Activated gamma-delta T cell treated with Interleukin-2 at 50 U/mL for 16 hours (primary cell): Measurements from ENCODE around the gene ERMN.
"Not testable (repeated sequence)": the region's sequence is repeated elsewhere in the genome, so short reads cannot be mapped to it uniquely, and the experiment has no call there.

Experiments
- DNase-seq: peaks from one replicate; pipeline ENCODE4 v3.0.0-alpha.2; 2020

ERMN gene

GRCh38 chr2:157325786-157326185 is at the start of gene ERMN:
TSS of gene ERMN (minus strand) at chr2:157325824. CDS start at chr2:157325642, 182 bp downstream.
- DNase-seq: no peak

- no peak for DNase-seq
Measured at GRCh38 chr2:157375384-157375783, 49.8 kb upstream of the ERMN start.

- DNase-seq: not testable (repeated sequence)
Measured at GRCh38 chr2:157368508-157368907, 42.9 kb upstream of the ERMN start.

GRCh38 chr2:157367704-157368103 is 42.1 kb upstream of the ERMN start:
- no peak for DNase-seq

- DNase-seq: no peak
Measured at GRCh38 chr2:157364257-157364974, 38.8 kb upstream of the ERMN start.

- no peak for DNase-seq
Measured at GRCh38 chr2:157363612-157364101, 38.0 kb upstream of the ERMN start.

GRCh38 chr2:157362627-157363026 is 37.0 kb upstream of the ERMN start:
- DNase-seq: no peak

- DNase-seq: no peak
Measured at GRCh38 chr2:157361526-157361925, 35.9 kb upstream of the ERMN start.

- DNase-seq: no peak
Measured at GRCh38 chr2:157359628-157360027, 34.0 kb upstream of the ERMN start.

- DNase-seq: no peak
Measured at GRCh38 chr2:157355618-157356017, 30.0 kb upstream of the ERMN start.

- DNase-seq: no peak
Measured at GRCh38 chr2:157349949-157350515, 24.4 kb upstream of the ERMN start.

GRCh38 chr2:157348291-157348921 is 22.8 kb upstream of the ERMN start:
- no peak for DNase-seq

- DNase-seq: no peak
Measured at GRCh38 chr2:157345647-157346389, 20.2 kb upstream of the ERMN start.

- DNase-seq: not testable (repeated sequence)
Measured at GRCh38 chr2:157341381-157341780, 15.8 kb upstream of the ERMN start.

- DNase-seq: no peak
Measured at GRCh38 chr2:157339965-157340655, 14.5 kb upstream of the ERMN start.

- no peak for DNase-seq
Measured at GRCh38 chr2:157337978-157338377, 12.4 kb upstream of the ERMN start.

- DNase-seq: peak; percentile 36
Measured at GRCh38 chr2:157336137-157337010, 10.8 kb upstream of the ERMN start.

GRCh38 chr2:157334797-157335196 is 9.2 kb upstream of the ERMN start:
- DNase-seq: no peak

GRCh38 chr2:157334335-157334734 is 8.7 kb upstream of the ERMN start:
- no peak for DNase-seq

- no peak for DNase-seq
Measured at GRCh38 chr2:157333304-157334047, 7.9 kb upstream of the ERMN start.

- no peak for DNase-seq
Measured at GRCh38 chr2:157329524-157329923, 3.9 kb upstream of the ERMN start.
